ENCODE results near the gene CTBP2.

CTBP2 gene

GRCh38 chr10:125002423-125003145 lies 157.8 kb downstream of the CTBP2 start:
- ChIA-PET POLR2A (no interaction called here), CTCF (interaction anchor here (1.4 to 2.4 kb wide), 2 partner anchors 10 to 59 kb away, joined by 10 to 19 read pairs; no protein-coding TSS in a partner anchor)
- no peak overlapping the region for H3K4me3 ChIP-seq (ENCODE audit: low read depth, low read length)
- TF ChIP-seq CTCF (IDR thresholded peaks at IDR 0.05; ENCODE audit: insufficient read depth, low read length, missing control alignments): no peak
- DNase-seq (ENCODE audit: low read depth, low spot score): no peak

- CTCF ChIA-PET: interaction anchor here (0.9 to 2.4 kb wide), 3 partner anchors 10 to 59 kb away, joined by 3 to 19 read pairs (median 10); no protein-coding TSS in a partner anchor
- POLR2A ChIA-PET: interaction anchor here (0.5 kb wide), 1 partner anchor 9 kb away, joined by 3 read pairs; no protein-coding TSS in a partner anchor
- no peak for TF ChIP-seq CTCF (IDR thresholded peaks at IDR 0.05; ENCODE audit: insufficient read depth, low read length, missing control alignments)
- DNase-seq (ENCODE audit: low read depth, low spot score): no peak
- H3K4me3 ChIP-seq (ENCODE audit: low read depth, low read length): no peak overlapping the region
These were observed 158.3 kb downstream of the CTBP2 start for GRCh38 chr10:125002047-125002422.

- DNase-seq (ENCODE audit: low read depth, low spot score): no peak
- CTCF ChIA-PET: interaction anchor here (0.9 to 2.4 kb wide), 4 partner anchors 9 to 60 kb away, joined by 3 to 19 read pairs (median 6); no protein-coding TSS in a partner anchor
These were observed 158.9 kb downstream of the CTBP2 start for GRCh38 chr10:125001313-125002046.

GRCh38 chr10:125000366-125001312 lies 159.7 kb downstream of the CTBP2 start:
- peak; percentile 11 for TF ChIP-seq CTCF (IDR thresholded peaks at IDR 0.05; ENCODE audit: insufficient read depth, low read length, missing control alignments)
- H3K4me3 ChIP-seq (ENCODE audit: low read depth, low read length): no peak overlapping the region
- POLR2A ChIA-PET: interaction anchor here (0.6 kb wide), 1 partner anchor 61 kb away, joined by 3 read pairs; no protein-coding TSS in a partner anchor
- CTCF ChIA-PET: interaction anchor here (0.7 to 2.4 kb wide), 4 partner anchors 8 to 47 kb away, joined by 3 to 19 read pairs (median 4); no protein-coding TSS in a partner anchor
- DNase-seq (ENCODE audit: low read depth, low spot score): no peak

More at GRCh38 chr10:125001313-125002046, 158.9 kb downstream of the CTBP2 start:
- no peak for TF ChIP-seq CTCF (IDR thresholded peaks at IDR 0.05; ENCODE audit: insufficient read depth, low read length, missing control alignments)
- no peak overlapping the region for H3K4me3 ChIP-seq (ENCODE audit: low read depth, low read length)
- POLR2A ChIA-PET: interaction anchor here (0.5 kb wide), 1 partner anchor 9 kb away, joined by 3 read pairs; no protein-coding TSS in a partner anchor

GRCh38 chr10:124999433-125000365 lies 160.7 kb downstream of the CTBP2 start:
- ChIA-PET POLR2A (interaction anchor here (0.6 kb wide), 1 partner anchor 62 kb away, joined by 3 read pairs; no protein-coding TSS in a partner anchor), CTCF (interaction anchor here (0.7 kb wide), 1 partner anchor 48 kb away, joined by 4 read pairs; no protein-coding TSS in a partner anchor)
- H3K4me3 ChIP-seq (ENCODE audit: low read depth, low read length): no peak overlapping the region
- peak; percentile 52 for DNase-seq (ENCODE audit: low read depth, low spot score)
- no peak for TF ChIP-seq CTCF (IDR thresholded peaks at IDR 0.05; ENCODE audit: insufficient read depth, low read length, missing control alignments)
